GM12878 (cell line): ENCODE measurements around the gene MYH6. TPM values are rescaled to one million over a fixed set of nuclear protein-coding genes. Genes with fewer than 3 reads are reported as not detected.

Experiments
- ATAC-seq: fragments of 200-7000 bp; cut with Tn5 transposase; 3 replicates; pipeline ENCODE4 v1.9.1; 2020; ENCODE audit warnings: mild to moderate bottlenecking, moderate library complexity
- BruUV-seq: library from RNA; stranded (reverse); fragments of 400-500 nt; replicated peaks from 2 replicates; lab custom pipeline; 2021; lab: Mats Ljungman, UMichigan
- CTCF ChIA-PET: fragments of 300-600 bp; sonication (Branson Sonifier 250); formaldehyde crosslinking; extraction: SDS; loops from one replicate; lab custom pipeline; 2021; ENCODE audit warnings: inconsistent platforms; lab: Yijun Ruan, JAX
- POLR2A ChIA-PET: fragments of 350-600 bp; formaldehyde crosslinking; extraction: SDS; loops from one replicate; lab custom pipeline; 2021; ENCODE audit warnings: inconsistent platforms; lab: Charles Lee
- RAD21 ChIA-PET: fragments of 300-600 bp; sonication (Branson Sonifier 250); formaldehyde crosslinking; loops from one replicate; lab custom pipeline; 2023; ENCODE audit warnings: antibody characterized with exemption; ENCODE audit not compliant: unreplicated experiment; lab: Charles Lee
- SMC1A ChIA-PET: fragments of 300-600 bp; sonication (Branson Sonifier 250); formaldehyde crosslinking; loops from one replicate; lab custom pipeline; 2023; ENCODE audit not compliant: unreplicated experiment, uncharacterized antibody; lab: Charles Lee
- DNase-seq: peaks from one replicate; pipeline ENCODE4 v3.0.0-alpha.2; 2011; ENCODE audit warnings: low read depth, low spot score
- FAIRE-seq: peaks from 3 replicates; lab custom pipeline; 2011; peaks lifted over from hg19 to GRCh38; lab: Jason Lieb, UNC
- H2AFZ ChIP-seq: 2 replicates; pipeline ENCODE4 v1.6.0; 2011; ENCODE audit warnings: low read depth, low read length, control low read depth; ENCODE audit not compliant: control insufficient read depth
- H3K27ac ChIP-seq: 2 replicates; pipeline ENCODE4 v1.5.1; 2011; ENCODE audit warnings: control low read depth; ENCODE audit not compliant: control insufficient read depth, insufficient read depth
- H3K27me3 ChIP-seq, 2 experiments: replicated peaks in 1 of 2; 2 replicates each; pipeline versions ENCODE4 v1.6.0 to v1.6.1; 2011; ENCODE audit warnings: low read length in 1 of 2; ENCODE audit not compliant: control insufficient read depth in 2 of 2, insufficient read depth in 2 of 2
- H3K36me3 ChIP-seq, 2 experiments: 2 replicates each; pipeline ENCODE4 v1.5.1; 2011; ENCODE audit warnings: low read length in 1 of 2; ENCODE audit not compliant: control insufficient read depth in 2 of 2, insufficient read depth in 2 of 2
- H3K4me1 ChIP-seq: 2 replicates; pipeline ENCODE4 v1.6.1; 2011; ENCODE audit warnings: mild to moderate bottlenecking, low read length, moderate library complexity, mixed read lengths; ENCODE audit not compliant: control insufficient read depth, insufficient read depth
- H3K4me2 ChIP-seq: 2 replicates; pipeline ENCODE4 v1.6.0; 2011; ENCODE audit warnings: control low read depth; ENCODE audit not compliant: control insufficient read depth, insufficient read depth
- H3K4me3 ChIP-seq: fragments of 200-600 bp; sonication (generic); 2 replicates; pipeline ENCODE4 v1.5.1; 2016
- H3K79me2 ChIP-seq: 2 replicates; pipeline ENCODE4 v1.6.0; 2011; ENCODE audit warnings: low read length; ENCODE audit not compliant: control insufficient read depth, insufficient read depth
- H3K9ac ChIP-seq: 2 replicates; pipeline ENCODE4 v1.8.0; 2011; ENCODE audit warnings: low read length, control low read depth, mixed read lengths; ENCODE audit not compliant: control insufficient read depth, insufficient read depth
- H3K9me3 ChIP-seq: replicated peaks from 3 replicates; pipeline ENCODE4 v1.5.1; 2011; ENCODE audit warnings: mild to moderate bottlenecking, low read length; ENCODE audit not compliant: control insufficient read depth, insufficient read depth
- H4K20me1 ChIP-seq: 2 replicates; pipeline ENCODE4 v1.6.0; 2011; ENCODE audit not compliant: control insufficient read depth, insufficient read depth
- BHLHE40 ChIP-seq, 2 experiments: fragments of 450-650 bp in 1 of 2; IDR thresholded peaks; 2 replicates each; pipeline ENCODE4 v1.6.1; 2011 to 2017; ENCODE audit warnings: low read depth in 2 of 2, borderline replicate concordance in 1 of 2, improper control_type of control experiment in 1 of 2, low read length in 1 of 2, mild to moderate bottlenecking in 1 of 2
- HDAC6 ChIP-seq: fragments of 200-600 bp; sonication (generic); IDR thresholded peaks from one replicate; pipeline ENCODE4 v1.8.0; 2017; ENCODE audit warnings: antibody characterized with exemption; ENCODE audit not compliant: unreplicated experiment
- MTA2 ChIP-seq: fragments of 450-650 bp; IDR thresholded peaks from 2 replicates; pipeline ENCODE4 v1.6.1; 2016; ENCODE audit warnings: low read depth, mild to moderate bottlenecking, moderate library complexity
- TCF12 ChIP-seq: IDR thresholded peaks from 2 replicates; pipeline ENCODE4 v1.6.1; 2011; ENCODE audit warnings: low read depth, mild to moderate bottlenecking, low read length
- WGBS: methylation state at CpG from one replicate; pipeline ENCODE4 v1.1.6; 2016; ENCODE audit warnings: low lambda C conversion rate; ENCODE audit not compliant: insufficient replicate concordance, insufficient coverage; ENCODE audit errors: missing lambda C conversion rate; 5-methylcytosine and 5-hydroxymethylcytosine counted together
- in situ Hi-C: fragments of 300-500 bp; cut with MboI; formaldehyde crosslinking; loops from 9 replicates; pipeline ENCODE4 v1.14.3; 2018; ENCODE audit warnings: mixed read lengths
- intact Hi-C: fragments of 100-400 bp; cut with micrococcal nuclease; formaldehyde crosslinking; loops from one replicate; pipeline ENCODE4 v1.14.2; 2022; ENCODE audit not compliant: unreplicated experiment
- polyA plus RNA-seq, 11 experiments: library from polyadenylated mRNA; depleted of rRNA in 4 of 11; unstranded in 6 of 11; stranded (reverse) in 5 of 11; fragments of >200 nt; fragmentation: Nextera tagmentation in 4 of 11; fragmentation: Illumina TruSeq in 1 of 11; extraction: Ambion mirVana in 4 of 11; extraction: Trizol in 1 of 11; gene quantifications; 1 replicate in 1 of 11; 2 replicates in 10 of 11; pipeline versions ENCODE4 v1.2.1 to v1.2.3, GENCODE V29; 2011 to 2016; ENCODE audit warnings: inconsistent platforms in 2 of 11, missing spikeins in 2 of 11, low read depth in 1 of 11
- total RNA-seq, 4 experiments: library from RNA; depleted of rRNA in 3 of 4; stranded (reverse); fragments of >200 nt in 3 of 4; fragmentation: Illumina TruSeq in 1 of 4; extraction: Trizol in 1 of 4; gene quantifications; 2 replicates each; pipeline versions ENCODE4 v1.2.1 to v1.2.3, GENCODE V29; 2013 to 2021
- TF ChIP-seq, protein P1 (sequence below): fragments of 450-650 bp; IDR thresholded peaks from 2 replicates; pipeline ENCODE4 v1.6.1; 2014; ENCODE audit warnings: mild to moderate bottlenecking

MYH6 gene
- total and polyA plus RNA-seq, 10 of the 15 experiments (the other 5 are each of a cell fraction or from before 2014, with no cell fraction given): 0.01 to 0.84 (median 0.05) TPM; not detected in 7

DNA sequence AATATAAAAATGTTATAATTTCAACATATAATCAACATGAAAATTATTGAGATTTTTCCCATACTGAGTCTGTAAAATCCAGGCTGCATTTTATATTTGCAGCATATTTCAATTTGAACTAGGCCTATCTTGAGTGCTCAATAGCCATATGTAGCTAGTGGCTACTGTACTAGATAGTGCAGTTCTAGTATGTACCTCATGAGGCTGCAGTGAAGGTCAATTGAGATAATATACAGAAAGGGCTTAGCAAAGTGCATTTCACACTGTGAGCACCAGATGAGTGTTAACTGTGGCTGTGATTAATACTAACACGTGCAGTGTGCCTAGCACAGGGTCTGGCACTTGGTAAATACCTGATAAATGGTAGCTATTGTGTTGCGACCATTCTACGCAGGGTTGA, 50.0 kb downstream of the MYH6 start (continued):
- TF ChIP-seq MTA2 (no peak), HDAC6 (no peak)

DNA sequence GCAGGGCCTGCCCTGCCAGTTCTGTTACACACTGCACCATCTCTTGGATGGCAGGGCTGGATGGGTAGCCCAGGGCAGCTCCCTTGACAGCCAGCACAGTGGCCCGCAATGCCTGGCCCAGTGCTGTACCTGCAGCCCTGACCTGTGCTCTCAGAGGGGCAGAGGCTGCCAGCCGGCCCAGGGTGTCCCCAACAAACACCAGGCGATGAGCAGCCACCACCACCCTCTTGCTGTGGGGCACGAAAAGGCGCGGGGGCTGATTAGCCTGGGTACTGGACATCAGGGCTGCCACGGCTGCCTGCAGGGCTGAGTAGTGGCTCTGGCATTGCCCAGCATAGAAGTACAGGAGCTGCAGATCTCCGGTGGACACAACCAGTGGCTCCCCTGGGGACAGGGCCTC, 50.8 kb downstream of the MYH6 start:
- no peak overlapping the region for H3K4me3 ChIP-seq
- H4K20me1 ChIP-seq: no peaks in the 10 kb centered on the region
- in situ Hi-C loops (no loop called here), intact Hi-C loops (no loop called here)
- no peaks in the 10 kb centered on the region for H3K79me2 ChIP-seq
- H3K9ac ChIP-seq: no peak overlapping the region
- no TSS peak for BruUV-seq
- FAIRE-seq (no peak), ATAC-seq (no peak), DNase-seq (no peak)
- no peak overlapping the region for H2AFZ ChIP-seq
- CTCF ChIA-PET: interaction anchor here (0.7 kb wide), 1 partner anchor 422 kb away, joined by 3 read pairs; no protein-coding TSS in a partner anchor
- TF ChIP-seq BHLHE40 (IDR thresholded peaks at IDR 0.05; ENCODE audit: borderline replicate concordance in 1 of 2, low read depth in 2 of 2, low read length in 1 of 2) (no peak), TCF12 (no peak), MTA2 (no peak)
- TF ChIP-seq, protein P1, sequence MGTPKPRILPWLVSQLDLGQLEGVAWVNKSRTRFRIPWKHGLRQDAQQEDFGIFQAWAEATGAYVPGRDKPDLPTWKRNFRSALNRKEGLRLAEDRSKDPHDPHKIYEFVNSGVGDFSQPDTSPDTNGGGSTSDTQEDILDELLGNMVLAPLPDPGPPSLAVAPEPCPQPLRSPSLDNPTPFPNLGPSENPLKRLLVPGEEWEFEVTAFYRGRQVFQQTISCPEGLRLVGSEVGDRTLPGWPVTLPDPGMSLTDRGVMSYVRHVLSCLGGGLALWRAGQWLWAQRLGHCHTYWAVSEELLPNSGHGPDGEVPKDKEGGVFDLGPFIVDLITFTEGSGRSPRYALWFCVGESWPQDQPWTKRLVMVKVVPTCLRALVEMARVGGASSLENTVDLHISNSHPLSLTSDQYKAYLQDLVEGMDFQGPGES: no peak
- H3K27ac ChIP-seq: no peak overlapping the region
- H3K4me2 ChIP-seq: no peak overlapping the region
- POLR2A ChIA-PET: no interaction called here
- 27% methylated on average over 8 of the region's 8 CpGs for WGBS
- H3K4me1 ChIP-seq: no peaks in the 10 kb centered on the region
- H3K9me3 ChIP-seq: no peaks in the 10 kb centered on the region
- SMC1A ChIA-PET: no interaction called here
- no peaks in the 10 kb centered on the region for H3K36me3 ChIP-seq
- H3K27me3 ChIP-seq: peaks cover 3 to 5% of the 10 kb centered on the region in 2 experiments; a peak in 3 of 4 replicates
- RAD21 ChIA-PET: no interaction called here
